Measurements from ENCODE around the gene GPR62.
"Not testable (repeated sequence)": the region's sequence is repeated elsewhere in the genome, so short reads cannot be mapped to it uniquely, and the experiment has no call there.

The GPR62 gene

GRCh38 chr3:51993657-51994056 lies 38.5 kb downstream of the GPR62 start:
- peaks cover 24% of the 10 kb centered on the region for H3K36me3 ChIP-seq (ENCODE audit: insufficient read depth, low read length)
- H3K9me3 ChIP-seq (ENCODE audit: low read length); H3K27me3 ChIP-seq (ENCODE audit: control insufficient read depth in 1 of 2, insufficient read depth in 2 of 2, low read length in 2 of 2); H3K9ac ChIP-seq (ENCODE audit: low read length); H3K4me3 ChIP-seq (ENCODE audit: low read depth in 1 of 2, low read length in 2 of 2); H3K27ac ChIP-seq (ENCODE audit: low read depth, low read length): not testable (repeated sequence)
- H3K4me1 ChIP-seq (ENCODE audit: insufficient read depth, low read length), result peaks cover 14% of the 10 kb centered on the region

GRCh38 chr3:51994530-51994929 lies 39.3 kb downstream of the GPR62 start:
- peak overlapping the region; percentile 71 for H3K27ac ChIP-seq (ENCODE audit: low read depth, low read length)
- H3K27me3 ChIP-seq (ENCODE audit: control insufficient read depth in 1 of 2, insufficient read depth in 2 of 2, low read length in 2 of 2), result no peaks in the 10 kb centered on the region
- H3K9ac ChIP-seq (ENCODE audit: low read length), result peak overlapping the region; percentile 90
- H3K4me3 ChIP-seq (ENCODE audit: low read depth in 1 of 2, low read length in 2 of 2), result peak overlapping the region in 1 of 2 donors; percentile 98
- peaks cover 14% of the 10 kb centered on the region for H3K4me1 ChIP-seq (ENCODE audit: insufficient read depth, low read length)
- H3K36me3 ChIP-seq (ENCODE audit: insufficient read depth, low read length), result peaks cover 24% of the 10 kb centered on the region
- no peaks in the 10 kb centered on the region for H3K9me3 ChIP-seq (ENCODE audit: low read length)

GRCh38 chr3:51995346-51996163 lies 40.4 kb downstream of the GPR62 start, which contains the start of gene RPL29:
Gene RPL29 (minus strand): TSS chr3:51995895. CDS start chr3:51995461, 434 bp downstream.
- H3K4me3 ChIP-seq (ENCODE audit: low read depth in 1 of 2, low read length in 2 of 2), result peak within 1 kb of the TSS; percentile 17 to 98
- peak within 1 kb of the TSS; percentile 90 for H3K9ac ChIP-seq (ENCODE audit: low read length)
- H3K4me1 ChIP-seq (ENCODE audit: insufficient read depth, low read length), result peaks cover 14% of the 10 kb centered on the region

GRCh38 chr3:51997172-51997571 lies 42.0 kb downstream of the GPR62 start:
- Histone ChIP-seq H3K9ac (ENCODE audit: low read length) (no peak overlapping the region), H3K27me3 (ENCODE audit: control insufficient read depth in 1 of 2, insufficient read depth in 2 of 2, low read length in 2 of 2) (peaks cover 0 to 7% of the 10 kb centered on the region in 2 donors), H3K9me3 (ENCODE audit: low read length) (no peaks in the 10 kb centered on the region), H3K27ac (ENCODE audit: low read depth, low read length) (no peak overlapping the region), H3K36me3 (ENCODE audit: insufficient read depth, low read length) (peaks cover 21% of the 10 kb centered on the region), H3K4me3 (ENCODE audit: low read depth in 1 of 2, low read length in 2 of 2) (no peak overlapping the region), H3K4me1 (ENCODE audit: insufficient read depth, low read length) (peaks cover 14% of the 10 kb centered on the region)

More at GRCh38 chr3:51995346-51996163, 40.4 kb downstream of the GPR62 start, which contains the start of gene RPL29:
- H3K27ac ChIP-seq (ENCODE audit: low read depth, low read length), result peak within 1 kb of the TSS; percentile 71
- no peaks in the 10 kb centered on the region for H3K9me3 ChIP-seq (ENCODE audit: low read length)
- H3K27me3 ChIP-seq (ENCODE audit: control insufficient read depth in 1 of 2, insufficient read depth in 2 of 2, low read length in 2 of 2), result peaks cover 0 to 7% of the 10 kb centered on the region in 2 donors
- H3K36me3 ChIP-seq (ENCODE audit: insufficient read depth, low read length), result peaks cover 24% of the 10 kb centered on the region

GRCh38 chr3:51997935-51998596 lies 42.9 kb downstream of the GPR62 start:
- Histone ChIP-seq H3K27me3 (ENCODE audit: control insufficient read depth in 1 of 2, insufficient read depth in 2 of 2, low read length in 2 of 2) (peaks cover 0 to 7% of the 10 kb centered on the region in 2 donors), H3K36me3 (ENCODE audit: insufficient read depth, low read length) (peaks cover 14% of the 10 kb centered on the region)

GRCh38 chr3:51998774-51999173 lies 43.6 kb downstream of the GPR62 start:
- H3K4me1 ChIP-seq (ENCODE audit: insufficient read depth, low read length), result peaks cover 14% of the 10 kb centered on the region
- H3K27ac ChIP-seq (ENCODE audit: low read depth, low read length), result no peak overlapping the region
- no peak overlapping the region for H3K4me3 ChIP-seq (ENCODE audit: low read depth in 1 of 2, low read length in 2 of 2)

More at GRCh38 chr3:51997935-51998596, 42.9 kb downstream of the GPR62 start:
- no peak overlapping the region for H3K4me3 ChIP-seq (ENCODE audit: low read depth in 1 of 2, low read length in 2 of 2)
- H3K9ac ChIP-seq (ENCODE audit: low read length), result no peak overlapping the region
- no peak overlapping the region for H3K27ac ChIP-seq (ENCODE audit: low read depth, low read length)
- no peaks in the 10 kb centered on the region for H3K9me3 ChIP-seq (ENCODE audit: low read length)
- peaks cover 14% of the 10 kb centered on the region for H3K4me1 ChIP-seq (ENCODE audit: insufficient read depth, low read length)

GRCh38 chr3:51999846-52000245 lies 44.7 kb downstream of the GPR62 start:
- Histone ChIP-seq H3K9me3 (ENCODE audit: low read length) (no peaks in the 10 kb centered on the region), H3K4me3 (ENCODE audit: low read depth in 1 of 2, low read length in 2 of 2) (no peak overlapping the region), H3K27ac (ENCODE audit: low read depth, low read length) (no peak overlapping the region), H3K36me3 (ENCODE audit: insufficient read depth, low read length) (peaks cover 4% of the 10 kb centered on the region), H3K9ac (ENCODE audit: low read length) (no peak overlapping the region), H3K4me1 (ENCODE audit: insufficient read depth, low read length) (peaks cover 5% of the 10 kb centered on the region), H3K27me3 (ENCODE audit: control insufficient read depth in 1 of 2, insufficient read depth in 2 of 2, low read length in 2 of 2) (peaks cover 0 to 7% of the 10 kb centered on the region in 2 donors)

More at GRCh38 chr3:51998774-51999173, 43.6 kb downstream of the GPR62 start:
- H3K9me3 ChIP-seq (ENCODE audit: low read length), result no peaks in the 10 kb centered on the region
- H3K36me3 ChIP-seq (ENCODE audit: insufficient read depth, low read length), result peaks cover 14% of the 10 kb centered on the region
- H3K9ac ChIP-seq (ENCODE audit: low read length), result no peak overlapping the region
- peaks cover 0 to 7% of the 10 kb centered on the region in 2 donors for H3K27me3 ChIP-seq (ENCODE audit: control insufficient read depth in 1 of 2, insufficient read depth in 2 of 2, low read length in 2 of 2)

GRCh38 chr3:52001443-52001974 lies 46.3 kb downstream of the GPR62 start:
- H3K36me3 ChIP-seq (ENCODE audit: insufficient read depth, low read length), result no peaks in the 10 kb centered on the region
- no peak overlapping the region for H3K9ac ChIP-seq (ENCODE audit: low read length)
- no peak overlapping the region for H3K27ac ChIP-seq (ENCODE audit: low read depth, low read length)
- no peaks in the 10 kb centered on the region for H3K9me3 ChIP-seq (ENCODE audit: low read length)
- H3K4me3 ChIP-seq (ENCODE audit: low read depth in 1 of 2, low read length in 2 of 2), result no peak overlapping the region
- H3K4me1 ChIP-seq (ENCODE audit: insufficient read depth, low read length), result no peaks in the 10 kb centered on the region
- H3K27me3 ChIP-seq (ENCODE audit: control insufficient read depth in 1 of 2, insufficient read depth in 2 of 2, low read length in 2 of 2), result peaks cover 0 to 7% of the 10 kb centered on the region in 2 donors

- no peak overlapping the region for H3K9ac ChIP-seq (ENCODE audit: low read length)
- no peaks in the 10 kb centered on the region for H3K9me3 ChIP-seq (ENCODE audit: low read length)
- H3K27ac ChIP-seq (ENCODE audit: low read depth, low read length), result no peak overlapping the region
- peaks cover 0 to 7% of the 10 kb centered on the region in 2 donors for H3K27me3 ChIP-seq (ENCODE audit: control insufficient read depth in 1 of 2, insufficient read depth in 2 of 2, low read length in 2 of 2)
- no peak overlapping the region for H3K4me3 ChIP-seq (ENCODE audit: low read depth in 1 of 2, low read length in 2 of 2)
- no peaks in the 10 kb centered on the region for H3K4me1 ChIP-seq (ENCODE audit: insufficient read depth, low read length)
- H3K36me3 ChIP-seq (ENCODE audit: insufficient read depth, low read length), result no peaks in the 10 kb centered on the region
These were observed 47.6 kb downstream of the GPR62 start for GRCh38 chr3:52002748-52003147.

GRCh38 chr3:52004163-52004787 lies 49.1 kb downstream of the GPR62 start:
- H3K9me3 ChIP-seq (ENCODE audit: low read length), result no peaks in the 10 kb centered on the region
- no peaks in the 10 kb centered on the region for H3K36me3 ChIP-seq (ENCODE audit: insufficient read depth, low read length)
- H3K4me1 ChIP-seq (ENCODE audit: insufficient read depth, low read length), result no peaks in the 10 kb centered on the region
- H3K27ac ChIP-seq (ENCODE audit: low read depth, low read length), result no peak overlapping the region
- peaks cover 0 to 7% of the 10 kb centered on the region in 2 donors for H3K27me3 ChIP-seq (ENCODE audit: control insufficient read depth in 1 of 2, insufficient read depth in 2 of 2, low read length in 2 of 2)
- H3K9ac ChIP-seq (ENCODE audit: low read length), result no peak overlapping the region
- no peak overlapping the region for H3K4me3 ChIP-seq (ENCODE audit: low read depth in 1 of 2, low read length in 2 of 2)

- Histone ChIP-seq H3K27ac (ENCODE audit: low read depth, low read length) (no peak overlapping the region), H3K9ac (ENCODE audit: low read length) (no peak overlapping the region)
These were observed 49.8 kb downstream of the GPR62 start for GRCh38 chr3:52004906-52005395.

More at GRCh38 chr3:52004906-52005395, 49.8 kb downstream of the GPR62 start:
- H3K9me3 ChIP-seq (ENCODE audit: low read length), result no peaks in the 10 kb centered on the region
- H3K4me1 ChIP-seq (ENCODE audit: insufficient read depth, low read length), result no peaks in the 10 kb centered on the region
- H3K4me3 ChIP-seq (ENCODE audit: low read depth in 1 of 2, low read length in 2 of 2), result no peak overlapping the region
- peaks cover 0 to 6% of the 10 kb centered on the region in 2 donors for H3K27me3 ChIP-seq (ENCODE audit: control insufficient read depth in 1 of 2, insufficient read depth in 2 of 2, low read length in 2 of 2)
- H3K36me3 ChIP-seq (ENCODE audit: insufficient read depth, low read length), result no peaks in the 10 kb centered on the region
